ENCODE data around the gene USP20.
"Not testable (repeated sequence)": the region's sequence is repeated elsewhere in the genome, so short reads cannot be mapped to it uniquely, and the experiment has no call there.

The USP20 gene

GRCh38 chr9:129835128-129835859, at the start of gene USP20, which contains the start of gene C9orf78:
Gene USP20 (plus strand): TSS chr9:129835458. CDS start chr9:129852556, 17,098 bp downstream.
Gene C9orf78 (minus strand): TSS chr9:129835275. CDS start chr9:129835221, 54 bp downstream.
- peak; percentile 83 for DNase-seq

GRCh38 chr9:129785866-129786265, 49.4 kb upstream of the USP20 start:
- DNase-seq = no peak

- DNase-seq = no peak
Observed at GRCh38 chr9:129786481-129786880, 48.8 kb upstream of the USP20 start.

GRCh38 chr9:129794549-129794948, 40.7 kb upstream of the USP20 start:
- DNase-seq = no peak

- DNase-seq = not testable (repeated sequence)
Observed at GRCh38 chr9:129796029-129796428, 39.2 kb upstream of the USP20 start.

- DNase-seq = no peak
Observed at GRCh38 chr9:129798973-129799372, 36.3 kb upstream of the USP20 start.

- DNase-seq = no peak
Observed at GRCh38 chr9:129801504-129801903, 33.8 kb upstream of the USP20 start.

- peak; percentile 80 for DNase-seq
Observed at GRCh38 chr9:129802833-129803675, 32.2 kb upstream of the USP20 start, which contains the start of gene TOR1B. Gene TOR1B (plus strand): TSS chr9:129803184. CDS start chr9:129803213, 29 bp downstream.

GRCh38 chr9:129803676-129804060, 31.6 kb upstream of the USP20 start:
- DNase-seq = no peak

GRCh38 chr9:129806061-129806460, 29.2 kb upstream of the USP20 start:
- no peak for DNase-seq

- DNase-seq = no peak
Observed at GRCh38 chr9:129809346-129809745, 25.9 kb upstream of the USP20 start.

- no peak for DNase-seq
Observed at GRCh38 chr9:129810116-129810515, 25.1 kb upstream of the USP20 start.

- DNase-seq = no peak
Observed at GRCh38 chr9:129810788-129811187, 24.5 kb upstream of the USP20 start.

GRCh38 chr9:129811967-129812363, 23.3 kb upstream of the USP20 start:
- no peak for DNase-seq

GRCh38 chr9:129812385-129812784, 22.9 kb upstream of the USP20 start:
- DNase-seq = no peak

- DNase-seq = no peak
Observed at GRCh38 chr9:129813661-129814060, 21.6 kb upstream of the USP20 start.

GRCh38 chr9:129814432-129815223, 20.6 kb upstream of the USP20 start:
- DNase-seq = no peak

- DNase-seq = no peak
Observed at GRCh38 chr9:129815278-129815677, 20.0 kb upstream of the USP20 start.

- DNase-seq = no peak
Observed at GRCh38 chr9:129816501-129817435, 18.5 kb upstream of the USP20 start.

- DNase-seq = no peak
Observed at GRCh38 chr9:129822898-129823541, 12.2 kb upstream of the USP20 start.

GRCh38 chr9:129823542-129823934, 11.7 kb upstream of the USP20 start:
- DNase-seq = no peak
